ENCODE measurements around the gene CNTD1.
A peak's percentile ranks its signal among the peaks of the same experiment; 100 is the strongest.
"Not testable (repeated sequence)": the region's sequence is repeated elsewhere in the genome, so short reads cannot be mapped to it uniquely, and the experiment has no call there.

Gene CNTD1, protein sequence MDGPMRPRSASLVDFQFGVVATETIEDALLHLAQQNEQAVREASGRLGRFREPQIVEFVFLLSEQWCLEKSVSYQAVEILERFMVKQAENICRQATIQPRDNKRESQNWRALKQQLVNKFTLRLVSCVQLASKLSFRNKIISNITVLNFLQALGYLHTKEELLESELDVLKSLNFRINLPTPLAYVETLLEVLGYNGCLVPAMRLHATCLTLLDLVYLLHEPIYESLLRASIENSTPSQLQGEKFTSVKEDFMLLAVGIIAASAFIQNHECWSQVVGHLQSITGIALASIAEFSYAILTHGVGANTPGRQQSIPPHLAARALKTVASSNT

GRCh38 chr17:42798383-42799380 is at the start of gene CNTD1, which contains the start of gene COA3:
Gene CNTD1 (plus strand): TSS chr17:42798861. CDS start chr17:42799068, 207 bp downstream.
Gene COA3 (minus strand): TSS chr17:42798704. CDS start chr17:42798681, 23 bp downstream.
- DNase-seq (ENCODE audit: low spot score): peak; percentile 87

- no peak for DNase-seq (ENCODE audit: low spot score)
Measured at GRCh38 chr17:42748908-42749798, 49.5 kb upstream of the CNTD1 start.

DNA sequence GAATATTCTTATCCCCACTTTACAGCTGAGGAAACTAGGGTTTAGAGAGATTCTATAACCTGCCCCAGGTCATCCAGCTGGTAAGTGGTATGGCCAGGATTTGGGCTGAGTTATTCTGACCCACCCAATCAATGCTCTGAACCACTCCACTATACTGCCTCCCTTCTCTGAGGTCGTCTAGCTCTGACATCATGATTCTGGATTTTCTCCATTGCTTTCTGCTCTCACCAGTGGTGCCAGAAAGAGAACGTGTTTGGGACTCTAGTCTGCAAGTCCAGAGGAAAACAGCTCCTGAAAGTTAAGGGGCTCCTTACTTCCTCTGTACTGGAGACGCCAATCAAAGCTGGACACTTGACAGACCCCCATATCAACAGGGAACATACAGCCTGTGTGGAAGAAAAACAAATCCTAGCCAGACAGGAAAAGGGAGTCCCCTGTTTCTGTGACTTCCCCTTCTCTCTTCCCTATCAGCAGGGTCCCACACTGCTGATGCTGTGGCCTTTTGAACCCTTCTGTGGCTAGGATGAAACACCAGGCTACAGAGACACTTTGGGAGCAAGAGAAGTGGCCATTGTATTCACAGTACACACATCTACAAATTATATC is 47.8 kb upstream of the CNTD1 start:
- no peak for DNase-seq (ENCODE audit: low spot score)

- DNase-seq (ENCODE audit: low spot score): no peak
Measured at GRCh38 chr17:42751628-42752027, 47.0 kb upstream of the CNTD1 start.

DNA sequence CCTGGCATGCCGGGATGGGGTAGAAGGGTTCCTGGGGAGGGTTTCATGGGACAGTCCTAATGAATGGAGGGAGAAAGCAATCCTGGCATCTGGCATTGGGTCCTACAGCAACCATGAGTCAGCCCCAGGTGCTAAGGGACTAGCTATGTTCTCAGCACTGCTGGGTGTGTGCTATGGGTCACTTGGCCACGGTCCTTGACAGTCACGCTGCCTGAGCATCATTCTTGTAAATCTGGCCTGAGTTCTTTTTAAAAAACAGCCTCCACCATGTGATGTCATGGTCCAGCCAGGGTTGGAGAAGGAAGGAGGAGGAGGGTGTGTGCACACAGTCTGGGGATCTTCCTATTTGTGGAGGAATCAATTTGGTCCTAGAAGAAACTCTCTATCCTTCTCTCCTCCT is 43.9 kb upstream of the CNTD1 start:
- peak; percentile 72 for DNase-seq (ENCODE audit: low spot score)

DNA sequence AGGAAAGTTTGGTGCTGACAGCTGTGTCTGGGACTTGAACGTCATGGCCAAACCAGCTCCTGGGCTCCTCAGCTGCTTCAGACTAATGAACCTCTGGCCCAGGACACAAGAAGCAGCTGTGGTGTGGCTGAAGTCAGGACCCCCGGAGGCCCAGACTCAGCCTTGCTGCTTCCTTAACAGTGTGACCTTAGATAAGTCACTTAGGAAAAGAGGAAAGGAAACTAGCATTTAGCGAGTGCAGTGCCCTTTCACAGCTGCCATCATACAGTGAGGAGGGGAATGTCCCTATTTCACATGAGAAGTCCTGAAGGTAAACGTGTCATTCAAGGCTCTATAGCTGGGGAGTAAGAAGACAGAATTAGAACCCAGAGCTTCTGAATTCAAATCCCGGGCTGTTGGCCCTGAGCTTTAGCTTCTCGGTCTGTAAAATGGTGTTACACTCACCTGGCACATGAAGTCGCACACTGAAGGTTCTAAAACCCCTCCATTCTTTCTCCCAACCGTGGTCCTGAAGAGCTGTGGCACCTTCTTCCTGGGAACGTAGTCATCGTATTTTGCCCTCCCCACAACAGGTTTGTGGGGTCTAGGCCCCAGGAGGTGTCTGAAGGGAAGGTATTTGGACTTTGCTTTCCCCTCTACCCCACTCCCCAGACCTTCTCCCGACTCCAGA is 38.5 kb upstream of the CNTD1 start:
- no peak for DNase-seq (ENCODE audit: low spot score)

- no peak for DNase-seq (ENCODE audit: low spot score)
Measured at GRCh38 chr17:42760652-42761581, 37.7 kb upstream of the CNTD1 start, which contains the start of gene RAMP2. Gene RAMP2 (plus strand): TSS chr17:42761227. CDS start chr17:42761262, 35 bp downstream.

GRCh38 chr17:42761638-42762037 is 37.0 kb upstream of the CNTD1 start:
- DNase-seq (ENCODE audit: low spot score): no peak

GRCh38 chr17:42766124-42766523 is 32.5 kb upstream of the CNTD1 start:
- DNase-seq (ENCODE audit: low spot score): no peak

DNA sequence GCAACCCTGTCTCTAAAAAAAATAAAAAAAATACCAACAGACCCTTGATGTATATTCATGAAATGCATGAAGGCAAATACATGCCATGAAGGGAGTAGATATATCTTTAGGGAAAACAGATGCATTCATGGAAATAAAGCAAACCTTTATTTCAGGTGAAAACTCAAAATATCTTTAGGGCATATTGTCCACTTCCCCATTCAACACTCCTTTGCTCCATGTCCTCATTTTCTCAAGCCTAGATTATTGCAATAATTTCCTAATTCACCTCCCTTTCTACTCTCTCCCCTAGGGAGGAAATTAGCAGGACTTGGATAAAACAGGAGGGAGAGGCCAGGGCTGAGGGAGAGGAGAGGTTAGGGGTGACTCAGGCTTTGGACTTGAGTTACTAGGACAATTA is 31.1 kb upstream of the CNTD1 start:
- DNase-seq (ENCODE audit: low spot score): no peak

DNA sequence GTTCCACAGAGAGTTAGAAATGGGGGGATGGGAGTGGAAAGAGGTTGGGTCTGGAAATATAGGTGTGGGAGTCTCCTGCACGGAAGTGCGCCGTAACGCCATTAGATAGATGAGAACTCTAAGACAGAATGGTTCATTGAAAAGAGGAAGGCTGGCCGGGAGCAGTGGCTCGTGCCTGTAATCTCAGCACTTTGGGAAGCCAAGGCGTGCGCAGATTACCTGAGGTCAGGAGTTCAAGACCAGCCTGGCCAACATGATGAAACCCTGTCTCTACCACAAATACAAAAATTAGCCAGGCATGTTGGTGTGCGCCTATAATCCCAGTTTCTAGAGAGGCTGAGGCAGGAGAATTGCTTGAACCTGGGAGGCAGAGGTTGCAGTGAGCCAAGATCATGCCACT is 30.7 kb upstream of the CNTD1 start:
- not testable (repeated sequence) for DNase-seq (ENCODE audit: low spot score)

DNA sequence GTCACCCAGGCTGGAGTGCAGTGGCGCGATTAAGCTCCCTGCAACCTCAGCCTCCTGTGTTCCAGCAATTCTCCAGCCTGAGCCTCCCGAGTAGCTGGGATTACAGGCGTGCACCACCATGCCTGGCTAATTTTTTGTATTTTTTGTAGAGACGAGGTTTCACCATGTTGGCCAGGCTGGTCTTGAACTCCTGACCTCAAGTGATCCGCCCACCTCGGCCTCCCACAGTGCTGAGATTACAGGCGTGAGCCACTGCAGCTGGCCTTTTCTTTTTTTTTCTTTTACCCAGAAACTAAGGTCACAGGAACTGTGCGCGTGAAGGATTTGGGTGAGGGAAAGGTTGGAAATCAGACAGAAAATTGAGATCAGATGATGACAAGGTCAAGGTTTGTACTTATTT is 28.7 kb upstream of the CNTD1 start:
- not testable (repeated sequence) for DNase-seq (ENCODE audit: low spot score)

- DNase-seq (ENCODE audit: low spot score): no peak
Measured at GRCh38 chr17:42772945-42773289, 25.7 kb upstream of the CNTD1 start.

- peak; percentile 92 for DNase-seq (ENCODE audit: low spot score)
Measured at GRCh38 chr17:42773290-42774035, 25.2 kb upstream of the CNTD1 start, which contains the start of gene VPS25. Gene VPS25 (plus strand): TSS chr17:42773449. CDS start chr17:42773476, 27 bp downstream.

DNA sequence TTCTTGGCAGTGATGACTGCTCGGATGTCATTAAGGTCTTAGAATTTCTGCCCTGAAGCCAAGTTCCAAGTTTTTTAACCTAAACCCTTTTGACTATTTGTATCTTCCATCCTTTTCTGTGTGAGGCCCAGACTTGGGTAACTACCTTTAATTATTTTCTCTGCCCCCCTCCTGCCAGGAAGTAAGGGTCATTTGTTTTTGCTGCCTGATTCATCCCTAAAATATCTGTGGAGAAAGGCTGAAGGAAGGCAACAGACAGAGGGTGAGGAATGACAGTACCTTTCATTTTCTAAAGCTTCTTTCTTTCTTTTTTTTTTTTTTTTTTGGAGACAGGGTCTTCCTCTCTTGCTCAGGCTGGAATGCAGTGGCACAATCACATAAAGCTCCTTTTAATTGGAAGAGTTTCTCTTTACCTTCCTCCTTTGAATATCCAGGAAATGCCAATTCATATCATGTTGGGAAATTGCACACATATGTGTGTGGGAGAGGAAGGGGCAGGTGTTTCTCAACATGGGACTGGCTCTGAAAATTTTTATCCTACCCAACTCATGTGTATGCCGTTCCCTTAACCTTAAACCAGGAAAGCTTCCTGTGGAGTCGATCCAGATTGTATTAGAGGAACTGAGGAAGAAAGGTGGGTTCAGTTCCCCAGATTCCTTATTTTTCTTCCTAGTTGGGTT is 24.5 kb upstream of the CNTD1 start:
- peak; percentile 85 for DNase-seq (ENCODE audit: low spot score)

DNA sequence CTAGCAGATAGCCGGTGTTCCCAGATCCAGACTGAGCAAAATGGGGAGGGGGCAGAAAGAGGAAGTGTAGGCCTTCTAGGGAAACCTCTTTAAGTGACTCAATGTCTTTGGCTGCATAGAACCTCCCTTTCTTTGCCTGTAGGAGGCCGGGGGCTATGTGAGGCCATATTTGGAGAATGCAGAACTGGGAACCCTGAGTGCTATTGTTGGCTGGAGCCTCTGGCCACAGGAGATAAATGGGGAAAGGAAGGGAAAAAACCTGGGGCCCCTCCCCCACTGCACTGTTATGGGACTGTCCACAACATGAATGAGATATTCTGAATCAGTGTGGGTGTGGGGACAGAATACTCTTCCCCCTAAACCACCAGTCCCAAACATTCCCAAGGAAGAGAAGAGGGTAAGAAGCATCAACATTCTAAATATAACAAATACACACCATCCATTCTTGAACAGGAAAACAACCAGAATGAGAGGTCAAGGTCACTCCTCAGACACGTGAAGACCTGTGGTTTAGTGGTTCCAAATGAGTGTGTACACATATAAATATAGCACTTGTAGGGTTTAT is 23.0 kb upstream of the CNTD1 start:
- no peak for DNase-seq (ENCODE audit: low spot score)

DNA sequence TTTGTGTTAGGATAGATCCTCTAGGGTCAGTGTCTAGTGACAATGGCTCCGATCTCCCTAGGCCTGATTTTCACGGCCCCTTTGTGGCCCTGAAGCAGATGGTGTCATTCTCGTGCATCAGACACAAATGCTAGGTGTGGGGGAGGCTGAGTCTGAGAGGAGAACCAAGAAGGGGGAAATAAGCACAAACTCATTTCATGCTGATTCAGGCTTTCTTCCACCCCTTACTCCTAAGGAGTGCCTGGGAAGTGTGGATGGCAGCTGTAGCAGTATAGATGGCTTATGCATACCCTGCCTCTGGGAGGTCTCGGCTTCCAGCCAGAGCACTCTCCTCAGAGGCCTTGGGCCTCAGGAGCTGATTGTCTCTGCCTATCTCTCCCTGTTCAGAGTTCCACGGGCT is 20.1 kb upstream of the CNTD1 start:
- DNase-seq (ENCODE audit: low spot score): no peak

Measured in RKO (cell line).